HG02588 (cell line): Measurements from ENCODE around the gene SPDYC.
"Not testable (repeated sequence)": the region's sequence is repeated elsewhere in the genome, so short reads cannot be mapped to it uniquely, and the experiment has no call there.

ENCODE experiments used
- ATAC-seq: cut with Tn5 transposase; IDR thresholded peaks from one replicate; pipeline ENCODE4 v1.9.1; 2021; ENCODE audit warnings: mild to moderate bottlenecking, moderate library complexity; ENCODE audit not compliant: unreplicated experiment

The SPDYC gene

GRCh38 chr11:65166893-65167292 is 3.1 kb upstream of the SPDYC start:
- ATAC-seq, result no peak

GRCh38 chr11:65167656-65168055 is 2.4 kb upstream of the SPDYC start:
- no peak for ATAC-seq

DNA sequence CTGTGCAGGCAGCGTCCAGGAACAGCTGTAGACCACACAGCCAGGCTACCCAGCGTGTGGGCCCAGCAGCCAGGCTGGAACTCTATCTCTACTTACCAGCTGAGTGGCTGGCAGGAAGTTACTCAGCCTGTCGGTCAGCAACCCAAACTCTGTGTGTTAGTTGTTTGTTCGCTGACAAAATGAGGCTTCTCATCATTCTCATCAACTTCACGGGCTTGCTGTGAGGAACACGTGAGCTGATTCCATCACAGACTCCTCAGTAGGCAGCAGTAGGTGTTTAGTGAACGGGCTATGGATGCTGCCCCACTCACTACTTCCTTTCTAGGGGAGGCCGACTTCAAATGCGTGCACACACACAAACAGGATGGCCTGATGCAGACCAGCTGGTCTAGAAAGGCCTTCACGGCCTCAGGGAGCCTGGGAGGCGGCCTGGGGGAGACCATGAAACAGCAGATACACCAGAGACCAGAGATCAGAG is 830 bp upstream of the SPDYC start:
- no peak for ATAC-seq

GRCh38 chr11:65172600-65172999 is 2.6 kb downstream of the SPDYC start:
- ATAC-seq, result no peak

DNA sequence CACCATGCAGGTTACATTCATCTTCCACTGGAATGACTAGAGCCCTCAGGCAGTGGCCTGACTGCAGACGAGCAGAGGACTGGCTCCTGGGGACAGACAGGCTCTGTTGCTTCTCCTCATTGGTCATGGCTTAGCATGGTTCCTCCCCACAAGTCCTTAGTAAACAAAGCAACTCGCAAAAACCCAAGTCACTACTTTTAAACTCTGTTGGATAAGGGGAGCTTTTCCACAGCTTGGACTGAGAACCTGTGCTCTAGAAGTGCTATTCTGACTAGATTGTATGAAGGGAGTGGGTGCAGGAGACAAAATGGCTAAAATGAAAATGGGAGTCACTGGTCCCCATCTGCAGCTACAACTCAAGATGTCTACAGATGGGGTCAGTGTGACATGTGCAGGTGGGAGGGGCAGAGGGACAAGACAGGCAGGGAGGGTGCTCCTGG is 4.6 kb downstream of the SPDYC start:
- not testable (repeated sequence) for ATAC-seq

DNA sequence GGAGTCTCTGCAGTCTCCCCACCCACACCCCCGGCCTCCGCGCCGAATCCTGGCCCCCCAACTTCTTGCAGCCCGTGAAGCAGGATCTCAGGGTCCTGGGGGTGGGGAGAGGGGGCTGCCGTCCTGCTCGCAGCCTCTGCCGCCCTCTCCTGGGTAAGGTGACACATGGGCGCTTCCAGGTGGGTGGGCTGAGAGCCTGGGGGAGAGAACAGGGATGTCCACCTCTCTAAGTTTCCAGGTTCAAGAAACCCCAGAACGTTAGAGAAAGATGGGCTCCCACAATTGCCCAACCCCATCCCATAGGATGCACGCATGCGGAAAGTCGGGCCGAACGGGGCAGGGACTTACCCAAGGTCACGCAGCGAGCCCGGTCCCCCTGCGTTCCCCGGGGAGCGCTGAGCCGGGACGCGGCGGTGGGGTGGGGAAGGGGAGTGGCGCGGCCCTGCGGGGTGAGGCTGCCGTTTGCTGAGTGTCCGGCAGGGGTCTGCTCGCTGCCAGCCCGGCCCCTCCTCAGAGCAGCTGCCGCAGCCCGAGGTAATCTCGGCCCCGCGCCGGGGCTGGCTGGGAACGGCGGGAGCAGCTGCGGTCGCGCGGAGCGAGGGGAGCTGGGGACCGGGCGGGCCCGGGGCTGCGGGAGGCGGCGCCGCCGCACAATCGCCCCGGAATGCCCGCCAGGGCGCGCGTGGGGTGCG is 11.0 kb downstream of the SPDYC start:
- ATAC-seq, result peak; percentile 45

- peak; percentile 27 for ATAC-seq
Measured at GRCh38 chr11:65181569-65182257, 11.7 kb downstream of the SPDYC start, which contains the start of gene CAPN1. CAPN1 (plus strand) TSS chr11:65181928; CDS start chr11:65182702, 774 bp downstream.

GRCh38 chr11:65182258-65183170 is 12.5 kb downstream of the SPDYC start:
- no peak for ATAC-seq

- ATAC-seq, result no peak
Measured at GRCh38 chr11:65183201-65183891, 13.3 kb downstream of the SPDYC start.

GRCh38 chr11:65184146-65184545 is 14.1 kb downstream of the SPDYC start:
- no peak for ATAC-seq

DNA sequence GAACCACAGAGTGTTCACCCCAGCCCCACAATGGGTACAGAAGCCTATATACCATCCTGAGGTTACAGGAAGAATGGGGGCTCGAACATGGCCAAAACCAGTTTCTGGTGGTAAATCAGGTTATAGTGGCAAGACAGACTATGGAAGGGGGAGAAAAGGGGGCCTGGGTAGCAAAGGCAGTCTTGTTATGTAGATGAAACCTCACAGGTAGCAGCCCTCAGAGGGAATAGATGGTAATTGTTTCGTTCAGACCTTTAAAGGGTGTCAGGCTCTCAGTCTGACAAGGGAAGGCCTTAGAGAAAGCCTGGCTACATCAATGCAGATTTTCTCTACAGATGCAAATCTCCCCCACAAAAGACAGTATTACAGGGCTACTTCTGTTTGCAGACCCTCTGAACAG is 15.1 kb downstream of the SPDYC start:
- no peak for ATAC-seq

DNA sequence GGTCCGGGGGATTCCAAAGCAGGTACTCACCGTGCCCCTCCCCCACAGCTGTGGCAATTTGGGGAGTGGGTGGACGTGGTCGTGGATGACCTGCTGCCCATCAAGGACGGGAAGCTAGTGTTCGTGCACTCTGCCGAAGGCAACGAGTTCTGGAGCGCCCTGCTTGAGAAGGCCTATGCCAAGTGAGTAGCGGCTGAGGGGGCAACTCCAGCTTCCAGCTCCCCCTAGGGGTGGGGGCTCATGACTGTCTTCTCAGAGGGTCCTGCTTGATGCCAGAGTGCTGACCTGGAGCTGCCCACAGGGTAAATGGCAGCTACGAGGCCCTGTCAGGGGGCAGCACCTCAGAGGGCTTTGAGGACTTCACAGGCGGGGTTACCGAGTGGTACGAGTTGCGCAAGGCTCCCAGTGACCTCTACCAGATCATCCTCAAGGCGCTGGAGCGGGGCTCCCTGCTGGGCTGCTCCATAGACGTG is 15.9 kb downstream of the SPDYC start:
- ATAC-seq, result no peak

- no peak for ATAC-seq
Measured at GRCh38 chr11:65186701-65187100, 16.7 kb downstream of the SPDYC start.

DNA sequence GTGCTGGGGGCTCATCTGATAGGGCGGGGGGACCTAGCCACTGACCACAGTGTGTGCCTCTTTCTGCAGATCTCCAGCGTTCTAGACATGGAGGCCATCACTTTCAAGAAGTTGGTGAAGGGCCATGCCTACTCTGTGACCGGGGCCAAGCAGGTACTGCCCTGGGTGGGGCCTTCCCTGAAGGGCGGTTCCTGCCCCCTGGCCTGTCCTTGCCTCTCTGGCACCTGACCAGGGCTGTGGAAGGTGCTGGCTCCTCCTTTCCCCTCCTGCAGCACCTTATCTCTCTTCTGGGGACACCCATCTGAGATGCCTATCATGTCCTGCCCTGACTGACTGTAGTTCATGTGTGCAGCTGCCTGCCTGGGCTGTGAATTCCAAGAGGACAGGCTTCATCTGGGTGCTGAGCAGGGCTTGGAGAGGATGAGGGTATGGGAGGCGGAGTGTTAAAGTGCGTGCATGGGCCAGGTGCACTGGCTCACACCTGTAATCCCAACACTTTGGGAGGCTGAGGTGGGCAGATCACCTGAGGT is 17.2 kb downstream of the SPDYC start:
- ATAC-seq, result no peak

DNA sequence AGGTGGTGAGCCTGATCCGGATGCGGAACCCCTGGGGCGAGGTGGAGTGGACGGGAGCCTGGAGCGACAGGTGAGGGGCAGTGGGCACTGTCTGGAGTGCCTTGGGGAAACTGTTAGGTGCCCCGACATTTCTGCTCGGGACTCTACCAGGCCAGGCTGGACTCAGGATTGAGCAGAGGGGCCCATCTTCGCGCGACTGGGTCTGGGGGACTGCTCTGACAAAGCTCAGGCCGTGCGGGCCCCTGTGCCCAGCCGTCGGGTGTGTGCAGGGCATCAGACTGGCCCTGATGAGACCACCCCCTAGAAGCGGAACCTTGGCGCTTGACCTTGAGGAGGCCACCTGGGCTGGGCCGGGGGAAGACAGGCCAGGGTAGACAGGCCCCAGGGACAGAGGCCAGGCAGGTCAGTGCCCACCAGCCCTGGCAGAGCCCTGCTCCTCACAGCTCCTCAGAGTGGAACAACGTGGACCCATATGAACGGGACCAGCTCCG is 18.0 kb downstream of the SPDYC start:
- ATAC-seq, result no peak

- no peak for ATAC-seq
Measured at GRCh38 chr11:65188486-65188885, 18.5 kb downstream of the SPDYC start.

- ATAC-seq, result no peak
Measured at GRCh38 chr11:65189191-65189590, 19.2 kb downstream of the SPDYC start.

- no peak for ATAC-seq
Measured at GRCh38 chr11:65194564-65194963, 24.5 kb downstream of the SPDYC start.

GRCh38 chr11:65204143-65204542 is 34.1 kb downstream of the SPDYC start:
- ATAC-seq, result no peak
